ENCODE measurements around the gene PLEKHN1. TPM values are rescaled to one million over a fixed set of nuclear protein-coding genes. Genes with fewer than 3 reads are reported as not detected.

Gene PLEKHN1
- total RNA-seq, 1 experiment from 2014 or later: not detected

GRCh38 chr1:927748-928147, 38.5 kb upstream of the PLEKHN1 start:
- H3K4me3 ChIP-seq (ENCODE audit: low read depth, low read length, poor library complexity, severe bottlenecking): no peak overlapping the region
- no peaks in the 10 kb centered on the region for H3K9me3 ChIP-seq (ENCODE audit: low read depth, low read length, poor library complexity, severe bottlenecking)
- no peaks in the 10 kb centered on the region for H3K36me3 ChIP-seq (ENCODE audit: insufficient read depth, low read length, poor library complexity, severe bottlenecking)
- intact Hi-C loops (cut with micrococcal nuclease; ENCODE audit: unreplicated experiment): no loop called here
- POLR2A ChIA-PET (ENCODE audit: low non-redundant PET): no interaction called here
- no TSS peak for BruUV-seq (replicated peaks)
- CTCF ChIA-PET: interaction anchor here (1.2 kb wide), 1 partner anchor 13 kb away, joined by 3 read pairs; no protein-coding TSS in a partner anchor
- H3K27ac ChIP-seq (ENCODE audit: low read depth, low read length, poor library complexity, severe bottlenecking): no peak overlapping the region
- TF ChIP-seq CTCF (conservative IDR thresholded peaks at IDR 0.05; ENCODE audit: low read depth, low read length) (no peak), EZH2 (IDR thresholded peaks at IDR 0.05; ENCODE audit: borderline replicate concordance, low read depth, low read length, poor library complexity, severe bottlenecking) (no peak)
- DNase-seq (ENCODE audit: low spot score): no peak
- H3K27me3 ChIP-seq (replicated peaks; ENCODE audit: insufficient read depth, low read depth, low read length, poor library complexity): no peaks in the 10 kb centered on the region
- peaks cover 34% of the 10 kb centered on the region for H3K4me1 ChIP-seq (ENCODE audit: insufficient read depth, low read length, poor library complexity, severe bottlenecking)

DNA sequence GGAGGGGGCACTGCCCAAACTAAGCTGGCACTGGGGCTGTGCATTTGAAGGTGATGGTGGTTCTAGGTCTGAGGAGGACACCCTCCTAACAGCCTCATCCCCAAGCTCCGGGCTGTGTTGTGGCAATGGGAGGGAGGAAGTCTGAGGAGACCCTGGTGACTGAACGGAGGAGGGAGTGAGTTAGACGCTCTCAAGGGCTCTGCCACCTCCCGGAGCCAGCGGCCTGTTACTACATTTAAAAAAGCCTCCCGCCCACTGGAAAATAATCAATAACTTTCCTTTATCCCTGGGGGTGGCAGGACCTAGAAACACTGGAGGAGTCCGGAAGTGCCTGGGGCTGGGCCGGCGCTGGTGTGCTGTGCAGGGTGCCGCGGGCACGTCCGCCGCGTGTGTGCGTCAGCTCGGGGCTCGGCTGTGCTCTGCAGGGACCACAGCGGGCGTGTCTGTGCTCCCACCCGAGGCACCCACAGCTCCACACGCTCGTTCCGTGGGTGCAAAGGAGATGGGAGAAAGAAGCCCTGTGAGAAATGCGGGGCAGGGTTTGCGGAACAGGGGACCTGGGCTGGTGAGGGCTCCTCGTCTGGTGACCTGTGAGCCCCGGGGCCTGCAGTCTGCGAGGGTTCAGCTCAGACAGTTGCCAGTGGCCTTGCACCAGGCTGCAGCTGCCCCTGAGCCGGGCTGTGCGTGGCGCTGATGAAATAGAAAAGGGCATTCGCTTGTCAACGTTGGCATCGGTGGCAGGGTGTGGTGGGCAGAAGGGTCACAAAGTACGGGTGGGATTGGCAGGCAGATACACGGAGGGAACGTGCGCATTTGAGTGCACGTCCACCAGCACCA, 37.2 kb upstream of the PLEKHN1 start:
- ChIA-PET POLR2A (ENCODE audit: low non-redundant PET) (no interaction called here), CTCF (interaction anchor here (1.2 kb wide), 1 partner anchor 11 kb away, joined by 3 read pairs; no protein-coding TSS in a partner anchor)
- intact Hi-C loops (cut with micrococcal nuclease; ENCODE audit: unreplicated experiment): no loop called here
- no peaks in the 10 kb centered on the region for H3K27me3 ChIP-seq (replicated peaks; ENCODE audit: insufficient read depth, low read depth, low read length, poor library complexity)
- peak; percentile 55 for DNase-seq (ENCODE audit: low spot score)
- BruUV-seq (replicated peaks): no TSS peak
- no peaks in the 10 kb centered on the region for H3K9me3 ChIP-seq (ENCODE audit: low read depth, low read length, poor library complexity, severe bottlenecking)
- no peak overlapping the region for H3K27ac ChIP-seq (ENCODE audit: low read depth, low read length, poor library complexity, severe bottlenecking)
- TF ChIP-seq CTCF (conservative IDR thresholded peaks at IDR 0.05; ENCODE audit: low read depth, low read length) (no peak; the same call in 1 of the 2 replicates), EZH2 (IDR thresholded peaks at IDR 0.05; ENCODE audit: borderline replicate concordance, low read depth, low read length, poor library complexity, severe bottlenecking) (no peak)
- peaks cover 41% of the 10 kb centered on the region for H3K4me1 ChIP-seq (ENCODE audit: insufficient read depth, low read length, poor library complexity, severe bottlenecking)
- no peak overlapping the region for H3K4me3 ChIP-seq (ENCODE audit: low read depth, low read length, poor library complexity, severe bottlenecking)
- H3K36me3 ChIP-seq (ENCODE audit: insufficient read depth, low read length, poor library complexity, severe bottlenecking): no peaks in the 10 kb centered on the region

- BruUV-seq (replicated peaks): no TSS peak
- ChIA-PET POLR2A (ENCODE audit: low non-redundant PET) (no interaction called here), CTCF (no interaction called here)
- no peak overlapping the region for H3K4me3 ChIP-seq (ENCODE audit: low read depth, low read length, poor library complexity, severe bottlenecking)
- peaks cover 44% of the 10 kb centered on the region for H3K4me1 ChIP-seq (ENCODE audit: insufficient read depth, low read length, poor library complexity, severe bottlenecking)
- no peaks in the 10 kb centered on the region for H3K36me3 ChIP-seq (ENCODE audit: insufficient read depth, low read length, poor library complexity, severe bottlenecking)
- intact Hi-C loops (cut with micrococcal nuclease; ENCODE audit: unreplicated experiment): no loop called here
- no peak for DNase-seq (ENCODE audit: low spot score)
- TF ChIP-seq CTCF (conservative IDR thresholded peaks at IDR 0.05; ENCODE audit: low read depth, low read length): no peak
- no peak for TF ChIP-seq EZH2 (IDR thresholded peaks at IDR 0.05; ENCODE audit: borderline replicate concordance, low read depth, low read length, poor library complexity, severe bottlenecking)
- no peaks in the 10 kb centered on the region for H3K9me3 ChIP-seq (ENCODE audit: low read depth, low read length, poor library complexity, severe bottlenecking)
- no peaks in the 10 kb centered on the region for H3K27me3 ChIP-seq (replicated peaks; ENCODE audit: insufficient read depth, low read depth, low read length, poor library complexity)
- no peak overlapping the region for H3K27ac ChIP-seq (ENCODE audit: low read depth, low read length, poor library complexity, severe bottlenecking)
These were observed 36.3 kb upstream of the PLEKHN1 start for GRCh38 chr1:929712-930632.

Data from A673 (cell line).